Measurements from ENCODE around the gene FRAT2.

- TF ChIP-seq CTCF (conservative IDR thresholded peaks at IDR 0.05; ENCODE audit: low read length) (no peak), EZH2phosphoT487 (IDR thresholded peaks at IDR 0.05; ENCODE audit: borderline replicate concordance) (no peak)
These were observed 43.0 kb downstream of the FRAT2 start for GRCh38 chr10:97291357-97292096.
